GM06990 (cell line): Measurements from ENCODE around the gene TANC2.

Source experiments
- DNase-seq: peaks from one replicate; pipeline ENCODE4 v3.0.0-alpha.2; 2011; ENCODE audit not compliant: insufficient read length; ENCODE audit errors: extremely low read depth
- H3K27me3 ChIP-seq: replicated peaks from 2 replicates; pipeline ENCODE4 v1.6.0; 2011; ENCODE audit warnings: low read length; ENCODE audit not compliant: control insufficient read depth, insufficient read depth
- H3K36me3 ChIP-seq: 2 replicates; pipeline ENCODE4 v1.5.1; 2011; ENCODE audit warnings: low read length; ENCODE audit not compliant: control insufficient read depth, insufficient read depth
- H3K4me3 ChIP-seq: replicated peaks from 2 replicates; pipeline ENCODE4 v1.5.1; 2011; ENCODE audit warnings: low read depth, mild to moderate bottlenecking, control low read depth, low read length
- TF ChIP-seq, protein P1 (sequence below): IDR thresholded peaks from 2 replicates; pipeline ENCODE4 v1.5.1; 2011; ENCODE audit warnings: low read length, control low read depth, mild to moderate bottlenecking, inconsistent platforms; ENCODE audit not compliant: insufficient read depth, poor library complexity, severe bottlenecking

The TANC2 gene

GRCh38 chr17:62933501-62934385 is 32.3 kb upstream of the TANC2 start:
- TF ChIP-seq, protein P1, sequence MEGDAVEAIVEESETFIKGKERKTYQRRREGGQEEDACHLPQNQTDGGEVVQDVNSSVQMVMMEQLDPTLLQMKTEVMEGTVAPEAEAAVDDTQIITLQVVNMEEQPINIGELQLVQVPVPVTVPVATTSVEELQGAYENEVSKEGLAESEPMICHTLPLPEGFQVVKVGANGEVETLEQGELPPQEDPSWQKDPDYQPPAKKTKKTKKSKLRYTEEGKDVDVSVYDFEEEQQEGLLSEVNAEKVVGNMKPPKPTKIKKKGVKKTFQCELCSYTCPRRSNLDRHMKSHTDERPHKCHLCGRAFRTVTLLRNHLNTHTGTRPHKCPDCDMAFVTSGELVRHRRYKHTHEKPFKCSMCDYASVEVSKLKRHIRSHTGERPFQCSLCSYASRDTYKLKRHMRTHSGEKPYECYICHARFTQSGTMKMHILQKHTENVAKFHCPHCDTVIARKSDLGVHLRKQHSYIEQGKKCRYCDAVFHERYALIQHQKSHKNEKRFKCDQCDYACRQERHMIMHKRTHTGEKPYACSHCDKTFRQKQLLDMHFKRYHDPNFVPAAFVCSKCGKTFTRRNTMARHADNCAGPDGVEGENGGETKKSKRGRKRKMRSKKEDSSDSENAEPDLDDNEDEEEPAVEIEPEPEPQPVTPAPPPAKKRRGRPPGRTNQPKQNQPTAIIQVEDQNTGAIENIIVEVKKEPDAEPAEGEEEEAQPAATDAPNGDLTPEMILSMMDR = no peak
- Histone ChIP-seq H3K27me3 (peaks cover 1% of the 10 kb centered on the region; the same call in 1 of the 2 replicates), H3K36me3 (no peaks in the 10 kb centered on the region), H3K4me3 (no peak overlapping the region)
- no peak for DNase-seq

- Histone ChIP-seq H3K27me3 (peaks cover 1% of the 10 kb centered on the region; the same call in 1 of the 2 replicates), H3K4me3 (no peak overlapping the region), H3K36me3 (no peaks in the 10 kb centered on the region)
- TF ChIP-seq, protein P1 = no peak
- no peak for DNase-seq
Observed at GRCh38 chr17:62935098-62935497, 30.9 kb upstream of the TANC2 start.

GRCh38 chr17:62935523-62935922 is 30.5 kb upstream of the TANC2 start:
- H3K4me3 ChIP-seq = no peak overlapping the region
- TF ChIP-seq, protein P1 = no peak
- peaks cover 1% of the 10 kb centered on the region; the same call in 1 of the 2 replicates for H3K27me3 ChIP-seq
- no peak for DNase-seq
- H3K36me3 ChIP-seq = no peaks in the 10 kb centered on the region

- H3K4me3 ChIP-seq = no peak overlapping the region
- H3K36me3 ChIP-seq = no peaks in the 10 kb centered on the region
- DNase-seq = no peak
- peaks cover 1% of the 10 kb centered on the region; the same call in 1 of the 2 replicates for H3K27me3 ChIP-seq
- TF ChIP-seq, protein P1 = no peak
Observed at GRCh38 chr17:62937606-62938005, 28.4 kb upstream of the TANC2 start.

DNA sequence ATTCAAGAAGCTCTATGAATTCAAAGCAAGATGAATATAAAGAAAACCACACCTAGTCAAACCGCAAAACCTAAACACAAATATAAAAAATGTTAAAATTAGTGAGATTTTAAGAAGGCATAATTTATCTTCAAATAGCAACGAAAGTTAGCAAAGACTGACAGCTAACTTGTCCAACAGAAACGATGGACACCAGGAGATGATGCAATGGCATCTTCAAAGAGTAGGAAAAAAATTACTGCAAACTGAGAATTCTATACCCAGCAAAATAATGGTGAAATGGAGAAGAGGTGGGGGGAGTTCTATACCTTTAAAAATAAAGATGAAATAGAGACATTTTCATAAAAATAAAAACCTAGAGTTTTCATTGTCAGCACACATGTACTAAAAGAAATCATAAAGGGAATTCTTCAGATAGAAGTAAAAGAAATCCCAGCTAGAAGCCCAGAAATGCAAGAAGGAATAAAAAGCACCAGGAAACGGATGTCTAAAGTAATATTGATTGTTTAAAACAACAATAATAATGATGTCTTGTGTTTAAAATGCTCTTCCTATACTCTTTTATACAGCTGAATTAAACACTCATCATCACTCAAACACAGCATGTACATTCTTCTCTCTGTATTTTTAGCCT is 24.6 kb upstream of the TANC2 start:
- no peak for DNase-seq
- Histone ChIP-seq H3K36me3 (no peaks in the 10 kb centered on the region), H3K4me3 (no peak overlapping the region), H3K27me3 (no peaks in the 10 kb centered on the region)
- TF ChIP-seq, protein P1 = no peak
